Subcutaneous adipose tissue (tissue), 4 donors: Measurements from ENCODE around the gene SPINK1. TPM values are rescaled to one million over a fixed set of nuclear protein-coding genes. Genes with fewer than 3 reads are reported as not detected.

Source experiments
- total RNA-seq, 4 donors: library from RNA; depleted of rRNA; stranded (reverse); fragments of >200 nt; gene quantifications; one replicate each; pipeline ENCODE4 v1.1.0, GENCODE V29; 2016
- TF ChIP-seq, protein P1 (sequence below): fragments of 450-650 bp; IDR thresholded peaks from one replicate; pipeline ENCODE4 v1.5.1; 2016; ENCODE audit warnings: low read depth, mild to moderate bottlenecking, control low read depth, antibody characterized with exemption, moderate library complexity

Gene SPINK1
- total RNA-seq, 4 donors from 2014 or later, result not detected

DNA sequence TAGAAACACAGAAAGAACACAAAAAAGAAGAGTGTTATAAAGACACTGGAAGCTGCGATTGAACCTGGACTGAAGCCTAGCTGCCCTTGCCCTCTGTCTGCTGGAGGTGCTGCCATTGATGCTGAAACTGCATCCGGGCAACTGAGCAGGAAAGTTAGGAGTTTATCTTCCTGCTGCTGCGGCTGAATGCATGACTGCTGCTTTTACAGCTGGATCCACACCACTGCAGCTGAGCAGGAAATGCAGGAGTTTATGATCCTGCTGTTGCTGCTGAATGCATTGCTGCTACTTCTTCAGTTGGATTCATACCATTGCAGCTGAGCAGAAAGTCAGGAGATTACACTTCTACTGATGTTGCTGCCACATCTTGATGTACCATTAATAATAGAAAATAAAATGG, 27.1 kb downstream of the SPINK1 start:
- TF ChIP-seq, protein P1, sequence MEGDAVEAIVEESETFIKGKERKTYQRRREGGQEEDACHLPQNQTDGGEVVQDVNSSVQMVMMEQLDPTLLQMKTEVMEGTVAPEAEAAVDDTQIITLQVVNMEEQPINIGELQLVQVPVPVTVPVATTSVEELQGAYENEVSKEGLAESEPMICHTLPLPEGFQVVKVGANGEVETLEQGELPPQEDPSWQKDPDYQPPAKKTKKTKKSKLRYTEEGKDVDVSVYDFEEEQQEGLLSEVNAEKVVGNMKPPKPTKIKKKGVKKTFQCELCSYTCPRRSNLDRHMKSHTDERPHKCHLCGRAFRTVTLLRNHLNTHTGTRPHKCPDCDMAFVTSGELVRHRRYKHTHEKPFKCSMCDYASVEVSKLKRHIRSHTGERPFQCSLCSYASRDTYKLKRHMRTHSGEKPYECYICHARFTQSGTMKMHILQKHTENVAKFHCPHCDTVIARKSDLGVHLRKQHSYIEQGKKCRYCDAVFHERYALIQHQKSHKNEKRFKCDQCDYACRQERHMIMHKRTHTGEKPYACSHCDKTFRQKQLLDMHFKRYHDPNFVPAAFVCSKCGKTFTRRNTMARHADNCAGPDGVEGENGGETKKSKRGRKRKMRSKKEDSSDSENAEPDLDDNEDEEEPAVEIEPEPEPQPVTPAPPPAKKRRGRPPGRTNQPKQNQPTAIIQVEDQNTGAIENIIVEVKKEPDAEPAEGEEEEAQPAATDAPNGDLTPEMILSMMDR, result no peak

DNA sequence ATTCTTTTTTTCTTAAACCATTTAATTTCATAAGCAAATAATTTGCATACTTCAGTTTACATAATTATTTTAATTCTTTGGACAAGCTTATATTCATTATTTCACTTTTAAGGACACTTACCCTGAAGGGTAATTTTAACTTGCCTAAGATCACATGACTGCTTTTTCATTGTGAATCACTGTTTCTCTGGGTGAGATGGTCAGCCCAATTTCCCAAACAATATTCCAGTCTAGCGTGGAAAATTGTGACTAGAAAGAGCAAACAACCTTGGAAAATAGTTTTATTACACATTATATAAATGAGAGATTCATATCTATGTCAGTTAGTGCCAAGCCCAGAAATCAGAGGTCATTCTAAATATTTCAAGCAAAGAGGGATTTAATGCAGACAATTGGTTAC, 27.5 kb downstream of the SPINK1 start:
- TF ChIP-seq, protein P1, result no peak

DNA sequence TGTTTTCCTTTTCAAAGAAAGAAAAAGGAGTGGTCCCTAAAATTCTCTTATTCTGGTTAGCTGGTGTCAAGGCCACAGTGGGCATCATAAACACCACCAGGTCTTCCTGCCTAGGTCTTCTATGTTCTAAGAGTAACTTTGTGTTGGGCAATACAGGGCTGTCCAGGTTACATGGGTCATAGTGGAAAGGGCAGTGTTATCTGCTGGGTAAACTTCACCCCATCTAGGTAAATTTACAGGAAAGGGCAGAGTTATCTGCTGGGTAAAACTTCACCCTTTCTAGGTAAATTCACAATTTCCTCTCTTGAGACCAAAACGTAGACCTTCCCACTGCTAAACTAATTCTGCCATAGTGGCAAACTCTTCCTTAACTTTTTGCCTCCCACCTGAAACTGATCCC, 30.0 kb downstream of the SPINK1 start:
- TF ChIP-seq, protein P1, result no peak

DNA sequence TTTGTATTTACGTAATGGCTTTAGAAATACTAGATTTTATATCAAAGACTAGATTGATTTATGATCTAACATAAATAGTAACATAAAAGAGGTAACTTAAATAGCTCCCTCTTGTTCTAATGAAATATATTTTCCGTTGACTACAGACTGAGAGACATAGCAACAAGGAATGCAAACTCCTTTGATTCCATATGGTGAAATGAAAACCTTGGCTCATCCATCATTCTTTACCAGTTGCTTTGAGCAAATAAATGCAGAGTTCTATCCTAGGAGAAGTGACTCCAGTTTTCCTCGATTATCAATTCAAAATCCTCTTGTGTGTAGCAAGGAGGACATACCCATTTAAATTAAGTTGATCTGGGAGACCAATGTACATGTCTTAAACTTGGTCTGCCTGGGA, 31.0 kb downstream of the SPINK1 start:
- TF ChIP-seq, protein P1, result no peak

DNA sequence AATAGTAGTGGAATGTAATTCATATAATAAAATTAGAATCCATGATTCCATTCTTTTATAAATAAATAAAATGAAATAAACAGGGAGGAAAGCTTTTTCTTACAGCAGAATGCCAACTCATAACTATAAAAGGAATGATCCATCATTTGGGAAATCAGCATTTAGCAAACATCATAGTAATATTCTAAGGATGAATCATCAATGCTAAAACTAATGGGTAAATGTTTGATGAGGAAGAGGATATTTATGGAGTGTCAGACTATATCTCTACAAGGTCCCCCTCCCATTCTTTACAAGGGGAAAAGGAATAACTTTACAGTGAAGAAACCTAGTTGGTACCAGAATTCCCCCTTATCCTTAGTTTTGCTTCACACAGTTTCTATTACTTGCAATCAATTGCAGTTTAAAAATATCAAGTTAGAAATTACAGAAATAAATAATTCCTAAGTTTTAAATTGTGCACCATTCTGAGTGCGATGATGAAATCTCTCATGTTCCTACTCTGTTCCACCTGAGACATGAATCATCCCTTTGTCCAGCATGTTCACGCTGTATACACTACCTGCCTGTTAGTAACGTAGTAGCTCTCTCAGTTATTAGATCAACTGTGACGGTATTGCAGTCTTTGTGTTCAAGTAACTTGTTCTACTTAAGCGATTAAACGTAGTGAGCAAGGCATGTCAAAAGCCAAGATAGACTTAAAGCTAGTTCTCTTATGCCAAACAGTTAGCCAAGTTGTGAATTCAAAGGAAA, 34.7 kb downstream of the SPINK1 start:
- TF ChIP-seq, protein P1, result no peak

DNA sequence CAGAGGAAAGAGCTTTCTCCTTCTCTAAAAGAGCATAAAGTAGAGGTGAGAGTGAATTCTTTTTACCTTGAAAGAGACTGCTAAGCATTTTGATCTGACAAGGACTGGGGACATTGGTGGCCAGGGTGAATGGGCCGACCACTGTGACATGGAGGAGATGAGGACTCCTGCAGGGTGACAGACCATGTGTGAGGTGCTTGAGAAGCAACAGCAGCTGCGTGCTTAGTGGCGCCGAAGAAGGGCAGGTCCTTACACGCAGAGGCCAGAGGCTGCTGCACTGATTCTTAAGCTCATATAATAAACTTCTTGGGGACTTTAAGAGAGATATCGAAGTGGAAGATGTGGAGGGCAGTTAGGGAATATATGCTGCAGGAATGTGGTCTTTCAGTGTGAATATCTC, 40.3 kb downstream of the SPINK1 start:
- TF ChIP-seq, protein P1, result no peak

DNA sequence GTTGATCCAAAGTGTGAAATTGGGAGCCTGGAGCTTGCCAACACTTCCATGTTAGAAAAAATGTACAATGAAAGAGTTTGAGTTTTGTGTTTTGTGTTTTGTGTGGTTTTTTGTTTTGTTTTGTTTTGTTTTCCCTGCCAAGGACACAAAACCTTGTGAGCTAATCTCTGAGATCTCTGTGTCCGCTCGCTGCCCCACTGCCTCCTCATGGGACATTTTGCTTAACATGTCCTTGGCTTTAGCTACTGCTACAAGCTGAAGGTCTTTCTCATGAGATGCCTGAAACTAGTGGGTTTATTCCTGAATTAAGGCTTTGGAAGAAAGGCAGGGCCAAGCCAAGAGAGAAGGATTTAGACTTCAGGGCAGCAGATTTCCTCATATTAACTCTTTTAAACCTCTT, 41.7 kb downstream of the SPINK1 start:
- TF ChIP-seq, protein P1, result no peak
